ENCODE data around the gene DIO1.

DIO1 gene

DNA sequence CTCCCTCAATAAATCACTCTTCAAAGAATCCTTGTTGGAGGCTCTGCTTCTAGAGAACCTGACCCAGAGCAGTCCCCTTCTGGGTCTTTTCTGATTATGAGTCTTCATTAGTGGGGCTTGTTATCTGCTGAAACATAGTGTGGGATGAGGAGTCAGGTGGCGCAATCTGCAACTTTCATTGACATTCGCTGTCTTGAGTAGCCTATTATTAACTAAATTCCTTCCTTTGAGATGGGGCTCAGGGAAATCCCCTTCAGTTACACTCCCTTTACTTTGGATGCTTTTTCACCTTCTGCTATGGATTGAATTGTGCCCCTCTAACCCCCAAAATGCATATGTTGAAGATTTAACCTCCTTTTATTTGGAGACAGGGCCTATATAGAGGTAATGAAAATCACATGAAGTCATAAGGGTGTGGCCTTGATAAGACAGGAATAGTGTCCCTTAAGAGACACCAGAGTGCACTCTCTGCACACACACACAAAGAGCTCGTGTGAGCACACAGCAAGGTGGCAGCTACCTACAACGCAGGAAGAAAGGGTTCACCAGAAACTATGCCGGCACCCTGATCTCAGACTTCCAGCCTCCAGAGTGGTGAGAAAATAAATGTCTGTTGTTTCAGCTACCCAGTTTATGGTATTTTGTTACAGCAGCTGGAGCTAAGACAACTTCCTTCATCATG, 19.5 kb downstream of the DIO1 start:
- no peak overlapping the region for H3K4me3 Mint-ChIP-seq
- H3K27me3 Mint-ChIP-seq = no peaks in the 10 kb centered on the region
- H3K27ac Mint-ChIP-seq = no peak overlapping the region
- H3K4me1 Mint-ChIP-seq = peaks cover 24% of the 10 kb centered on the region
- H3K36me3 Mint-ChIP-seq = peaks cover 4% of the 10 kb centered on the region
- no peaks in the 10 kb centered on the region for H3K9me3 Mint-ChIP-seq

DNA sequence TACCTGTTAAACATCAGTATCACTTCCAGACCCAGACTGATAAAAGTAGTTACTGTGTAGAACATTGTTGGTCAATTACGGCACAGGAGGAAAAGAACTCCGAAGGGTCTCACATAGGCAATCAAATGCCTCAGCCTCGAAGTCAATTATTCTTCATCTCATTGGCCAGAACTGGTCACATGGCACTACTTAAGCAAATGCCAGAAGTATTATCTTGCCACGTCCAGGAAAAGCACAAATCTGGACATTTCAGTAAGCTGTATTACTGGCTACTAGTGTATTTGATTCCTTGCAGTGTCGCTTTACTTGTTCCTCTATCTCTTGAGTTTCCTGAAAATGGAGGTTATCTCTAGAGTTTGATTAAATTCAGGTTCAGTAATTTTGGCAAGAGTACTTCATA, 24.4 kb downstream of the DIO1 start:
- no peaks in the 10 kb centered on the region for H3K27me3 Mint-ChIP-seq
- H3K27ac Mint-ChIP-seq = no peak overlapping the region
- H3K4me3 Mint-ChIP-seq = no peak overlapping the region
- no peaks in the 10 kb centered on the region for H3K9me3 Mint-ChIP-seq
- H3K4me1 Mint-ChIP-seq = peaks cover 40% of the 10 kb centered on the region
- peaks cover 8% of the 10 kb centered on the region for H3K36me3 Mint-ChIP-seq

DNA sequence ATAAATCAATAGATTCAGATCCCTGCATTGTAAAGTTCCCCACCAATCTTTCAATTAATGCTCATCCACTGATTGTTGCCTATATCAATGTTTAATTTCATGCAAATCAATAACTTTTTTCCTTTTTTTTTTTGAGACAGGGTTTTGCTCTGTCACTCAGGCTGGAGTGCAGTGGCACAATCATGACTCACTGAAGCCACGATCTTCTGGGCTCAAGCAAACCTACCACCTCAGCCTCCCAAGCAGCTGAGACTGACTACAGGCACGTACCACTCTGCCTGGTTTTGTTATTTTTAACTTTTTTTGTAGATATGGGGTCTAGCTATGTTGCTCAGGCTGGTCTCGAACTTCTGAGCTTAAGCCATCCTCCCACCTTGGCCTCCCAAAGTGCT, 25.7 kb downstream of the DIO1 start:
- Mint-ChIP-seq H3K27me3 (no peaks in the 10 kb centered on the region), H3K36me3 (peaks cover 8% of the 10 kb centered on the region), H3K27ac (peak overlapping the region; percentile 92), H3K9me3 (no peaks in the 10 kb centered on the region), H3K4me1 (peaks cover 40% of the 10 kb centered on the region), H3K4me3 (peak overlapping the region; percentile 57)

DNA sequence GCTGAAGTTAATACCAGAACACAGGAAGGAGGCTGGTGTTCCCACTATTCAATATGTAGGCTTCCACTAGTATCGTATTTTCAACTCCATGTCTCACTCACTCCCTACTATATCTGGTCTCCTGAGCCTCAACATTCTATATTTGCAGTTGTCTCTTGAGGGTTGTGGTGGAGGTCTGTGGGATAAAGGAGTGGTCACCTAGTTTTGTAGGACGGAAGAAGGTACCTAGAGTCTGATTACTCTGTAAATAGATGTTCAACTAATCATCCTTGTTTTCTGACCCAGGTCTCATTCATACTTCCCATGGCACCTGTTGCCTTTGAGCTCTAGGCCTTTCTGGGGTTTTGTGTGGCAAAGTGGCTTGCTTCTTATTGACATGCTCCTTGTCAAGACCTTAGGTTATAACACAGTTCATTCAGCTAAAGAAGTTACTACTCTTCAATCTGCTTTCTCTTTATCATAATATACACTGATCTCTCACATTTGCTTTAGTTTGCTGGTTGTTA, 33.4 kb downstream of the DIO1 start:
- H3K27me3 Mint-ChIP-seq = no peaks in the 10 kb centered on the region
- H3K4me1 Mint-ChIP-seq = peaks cover 6% of the 10 kb centered on the region
- H3K27ac Mint-ChIP-seq = no peak overlapping the region
- H3K36me3 Mint-ChIP-seq = peaks cover 17% of the 10 kb centered on the region
- H3K9me3 Mint-ChIP-seq = no peaks in the 10 kb centered on the region
- H3K4me3 Mint-ChIP-seq = no peak overlapping the region

DNA sequence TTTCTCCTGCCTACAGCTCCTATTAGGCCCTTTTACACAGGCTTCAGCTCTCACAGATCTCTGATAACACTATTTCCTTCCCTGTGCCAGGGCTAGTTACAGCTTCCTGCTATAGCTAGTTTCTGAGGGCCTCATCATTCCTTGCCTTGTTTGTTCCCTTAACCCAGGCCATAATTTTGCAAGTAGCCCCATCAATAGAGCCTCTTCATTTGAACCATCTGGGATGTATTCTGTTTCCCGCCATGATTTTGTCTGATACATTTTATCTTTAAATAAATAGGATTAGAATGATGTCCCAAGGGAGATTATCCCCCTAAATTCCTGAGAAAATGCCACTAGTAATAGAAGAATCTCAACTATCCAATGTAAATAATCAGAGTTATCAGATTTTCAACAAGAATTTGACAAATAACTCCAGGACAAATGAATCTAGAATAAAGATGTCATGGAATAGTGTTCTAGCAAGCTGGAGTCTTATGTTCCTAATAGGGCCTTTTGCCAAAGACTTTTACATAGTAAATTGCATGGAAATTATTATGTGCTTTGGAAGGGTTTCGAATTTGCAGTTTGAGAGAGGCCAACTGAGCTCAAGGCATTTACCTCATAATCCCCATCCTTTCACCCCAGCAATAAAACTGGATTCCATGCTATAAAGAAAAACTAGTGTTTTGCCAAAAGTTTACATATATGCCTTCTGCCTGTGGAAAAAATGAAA, 35.4 kb downstream of the DIO1 start:
- no peak overlapping the region for H3K27ac Mint-ChIP-seq
- H3K27me3 Mint-ChIP-seq = no peaks in the 10 kb centered on the region
- H3K9me3 Mint-ChIP-seq = no peaks in the 10 kb centered on the region
- H3K4me1 Mint-ChIP-seq = peaks cover 6% of the 10 kb centered on the region
- H3K4me3 Mint-ChIP-seq = no peak overlapping the region
- H3K36me3 Mint-ChIP-seq = peaks cover 20% of the 10 kb centered on the region

DNA sequence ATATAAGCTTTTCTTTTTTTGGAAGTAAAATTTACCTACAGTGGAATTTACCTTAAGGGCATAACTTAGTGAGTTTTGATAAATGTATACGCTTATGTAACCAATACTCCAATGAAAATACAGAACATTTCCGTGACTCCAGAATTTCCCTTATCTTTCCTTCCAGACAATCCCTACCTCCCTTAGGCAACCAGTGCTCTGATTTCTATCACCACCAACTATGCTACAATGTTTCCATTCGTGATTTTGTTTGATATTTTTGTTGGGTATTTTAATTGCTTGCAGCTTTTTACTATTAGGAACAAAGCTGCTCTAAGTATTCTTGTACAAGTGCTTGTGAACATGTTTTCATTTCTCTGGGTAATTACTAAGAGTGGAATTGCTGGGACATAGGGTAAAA, 36.9 kb downstream of the DIO1 start:
- no peak overlapping the region for H3K27ac Mint-ChIP-seq
- no peaks in the 10 kb centered on the region for H3K9me3 Mint-ChIP-seq
- no peaks in the 10 kb centered on the region for H3K27me3 Mint-ChIP-seq
- H3K4me1 Mint-ChIP-seq = peaks cover 6% of the 10 kb centered on the region
- H3K4me3 Mint-ChIP-seq = no peak overlapping the region
- H3K36me3 Mint-ChIP-seq = peaks cover 21% of the 10 kb centered on the region

DNA sequence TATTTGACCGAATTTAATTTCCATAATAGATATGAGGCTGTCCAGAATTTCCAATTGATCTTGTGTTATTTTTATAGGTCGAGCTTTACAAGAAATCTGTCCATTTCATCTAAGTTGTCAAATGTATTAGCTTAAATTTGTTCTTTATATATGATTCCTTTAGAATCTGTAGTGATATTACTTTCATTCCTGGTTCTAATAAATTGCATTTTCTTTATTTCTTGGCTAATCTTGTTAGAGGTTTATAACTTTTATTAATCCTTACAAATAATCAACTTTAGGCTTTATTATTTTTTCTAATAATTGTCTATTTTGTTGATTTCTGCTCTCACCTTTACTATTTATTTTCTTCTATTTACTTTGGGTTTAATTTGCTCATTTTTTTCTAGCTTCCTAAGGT, 37.5 kb downstream of the DIO1 start:
- H3K27me3 Mint-ChIP-seq = no peaks in the 10 kb centered on the region
- no peaks in the 10 kb centered on the region for H3K9me3 Mint-ChIP-seq
- no peak overlapping the region for H3K27ac Mint-ChIP-seq
- H3K36me3 Mint-ChIP-seq = peaks cover 19% of the 10 kb centered on the region
- H3K4me3 Mint-ChIP-seq = no peak overlapping the region
- H3K4me1 Mint-ChIP-seq = peaks cover 6% of the 10 kb centered on the region

DNA sequence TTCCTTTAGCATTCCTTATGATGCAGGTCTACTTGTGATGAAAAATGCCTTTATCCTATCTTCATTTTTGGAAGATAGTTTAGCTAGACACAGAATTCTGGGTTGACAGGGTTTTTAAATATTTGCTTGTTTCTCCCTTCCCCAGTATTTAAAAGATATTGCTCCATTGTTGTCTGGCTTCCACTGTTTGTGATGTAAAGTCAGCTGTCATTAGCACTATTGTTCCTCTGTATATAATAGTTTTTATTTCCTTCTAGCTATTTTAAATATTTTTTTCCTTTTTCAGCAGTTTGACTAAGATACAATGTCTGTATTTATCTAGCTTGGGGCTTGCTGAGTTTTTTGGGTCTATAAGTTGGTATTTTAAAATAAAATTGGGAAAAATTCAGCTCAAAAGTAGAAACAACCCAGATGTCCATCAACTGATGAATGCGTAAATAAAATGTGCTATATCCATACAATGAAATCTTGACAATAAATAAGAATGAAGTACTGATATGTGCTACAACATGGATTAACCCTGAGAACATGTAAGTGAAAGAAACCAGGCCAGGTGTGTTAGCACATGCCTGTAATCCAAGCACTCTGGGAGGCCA, 40.3 kb downstream of the DIO1 start:
- no peaks in the 10 kb centered on the region for H3K27me3 Mint-ChIP-seq
- H3K4me1 Mint-ChIP-seq = peaks cover 13% of the 10 kb centered on the region
- no peaks in the 10 kb centered on the region for H3K9me3 Mint-ChIP-seq
- peaks cover 12% of the 10 kb centered on the region for H3K36me3 Mint-ChIP-seq
- no peak overlapping the region for H3K27ac Mint-ChIP-seq
- H3K4me3 Mint-ChIP-seq = no peak overlapping the region

DNA sequence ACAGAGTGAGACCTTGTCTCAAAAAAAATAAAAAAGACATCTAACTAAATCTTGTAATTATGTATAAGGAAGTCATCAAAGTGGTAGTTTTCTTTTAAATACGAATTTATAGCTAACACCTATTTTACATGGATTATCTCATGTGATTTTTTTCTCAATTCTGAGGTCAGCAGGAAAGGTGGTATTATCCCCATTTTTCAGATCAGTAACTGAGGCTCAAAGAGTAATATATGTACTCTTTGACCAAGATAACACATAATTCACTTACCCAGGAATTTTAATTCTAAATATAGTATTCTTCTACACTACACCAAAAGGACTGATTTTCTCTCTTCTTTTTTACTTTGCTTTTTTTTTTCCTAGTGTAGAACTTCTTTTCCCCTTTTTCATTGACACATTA, 42.4 kb downstream of the DIO1 start:
- peaks cover 9% of the 10 kb centered on the region for H3K36me3 Mint-ChIP-seq
- no peaks in the 10 kb centered on the region for H3K9me3 Mint-ChIP-seq
- peaks cover 15% of the 10 kb centered on the region for H3K4me1 Mint-ChIP-seq
- H3K4me3 Mint-ChIP-seq = no peak overlapping the region
- H3K27me3 Mint-ChIP-seq = no peaks in the 10 kb centered on the region
- H3K27ac Mint-ChIP-seq = no peak overlapping the region

DNA sequence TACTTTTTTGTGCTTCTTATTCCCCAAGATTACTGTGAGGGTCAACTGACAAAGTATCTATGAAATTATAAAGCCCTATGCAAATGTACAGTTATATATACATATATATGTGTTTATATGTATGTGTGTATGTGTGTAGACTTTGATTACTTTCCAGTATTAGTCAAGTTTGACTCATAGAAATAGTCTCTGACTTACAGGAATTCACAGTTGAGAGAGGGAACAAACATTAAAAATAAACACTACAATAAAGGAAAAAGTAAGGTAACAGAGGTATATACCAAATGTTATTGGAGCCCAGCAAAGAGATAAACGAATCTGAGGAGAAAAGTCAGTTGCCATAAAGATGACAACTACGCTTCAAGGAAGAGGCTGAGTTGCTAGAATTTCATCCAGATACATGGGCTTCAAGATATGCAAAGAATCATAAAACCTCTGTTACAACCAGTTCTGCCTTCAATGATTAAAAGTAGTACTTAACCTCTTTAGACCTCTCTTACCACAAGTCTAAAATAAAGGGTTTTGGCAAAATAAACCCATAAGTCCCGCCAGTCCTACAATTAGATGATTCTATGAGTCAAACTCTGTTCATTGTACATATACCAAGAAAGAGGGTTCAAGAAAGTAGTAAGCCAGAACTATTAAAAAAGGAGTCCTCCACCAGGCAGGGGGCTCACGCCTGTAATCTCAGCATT, 44.3 kb downstream of the DIO1 start:
- peaks cover 25% of the 10 kb centered on the region for H3K4me1 Mint-ChIP-seq
- no peaks in the 10 kb centered on the region for H3K9me3 Mint-ChIP-seq
- H3K4me3 Mint-ChIP-seq = no peak overlapping the region
- peaks cover 8% of the 10 kb centered on the region for H3K36me3 Mint-ChIP-seq
- H3K27ac Mint-ChIP-seq = peak overlapping the region; percentile 64
- no peaks in the 10 kb centered on the region for H3K27me3 Mint-ChIP-seq

DNA sequence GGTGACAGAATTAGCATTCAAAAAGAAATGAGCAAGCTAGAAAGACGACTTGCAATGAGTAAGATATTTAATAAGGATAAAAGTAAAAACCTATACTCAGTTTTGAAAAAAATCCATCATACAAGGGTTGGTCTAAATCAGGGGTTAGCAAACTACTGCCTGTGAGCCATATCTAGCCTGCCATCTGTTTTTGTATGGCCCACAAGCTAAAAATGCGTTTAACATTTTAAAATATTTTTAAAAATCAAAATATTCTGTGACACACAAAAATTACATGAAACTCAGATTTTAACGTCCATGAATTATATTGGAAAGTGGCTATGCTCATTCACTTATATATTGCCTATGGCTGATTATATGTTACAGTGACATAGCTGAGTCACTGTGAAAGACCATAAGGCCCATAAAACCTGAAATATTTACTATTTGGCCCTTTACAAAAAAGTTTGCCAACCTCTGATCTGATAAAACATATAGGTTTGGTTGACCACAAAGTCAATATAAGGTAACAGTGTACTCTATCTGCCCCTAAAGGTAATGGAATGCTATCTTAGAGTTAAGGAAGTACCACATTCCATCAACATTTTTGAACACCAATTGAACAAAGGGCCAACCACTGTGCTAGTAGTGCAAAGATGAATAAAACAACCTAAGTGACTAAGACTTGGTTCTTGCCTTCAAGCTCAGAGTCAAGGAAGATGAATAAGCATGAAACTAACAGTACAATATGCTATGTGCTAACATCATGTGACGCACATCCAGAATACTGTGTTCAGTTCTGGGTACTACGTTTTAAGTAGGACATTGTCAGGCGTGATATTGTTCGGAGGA, 48.4 kb downstream of the DIO1 start:
- Mint-ChIP-seq H3K27me3 (no peaks in the 10 kb centered on the region), H3K4me1 (peaks cover 49% of the 10 kb centered on the region), H3K4me3 (peak overlapping the region; percentile 37), H3K9me3 (no peaks in the 10 kb centered on the region), H3K36me3 (peaks cover 4% of the 10 kb centered on the region), H3K27ac (peak overlapping the region; percentile 7)

DNA sequence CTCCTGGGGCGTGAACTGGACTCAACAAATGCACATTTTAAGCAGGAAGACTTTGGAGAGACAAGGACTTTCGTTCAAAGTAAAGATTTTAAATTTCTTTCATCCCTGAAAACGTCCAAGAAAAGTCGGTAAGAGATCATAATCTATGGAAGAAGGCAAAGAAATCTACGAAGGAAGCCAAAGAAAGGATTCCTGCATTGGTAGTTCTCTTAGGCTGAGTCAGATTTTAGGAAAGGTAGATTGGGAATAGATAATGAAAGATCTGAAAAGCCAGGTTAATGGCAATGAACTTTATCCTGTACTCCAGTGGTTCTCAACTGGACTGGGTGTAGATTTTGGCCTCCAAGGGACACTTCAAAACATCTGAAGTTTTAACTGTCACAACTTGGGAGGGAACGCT, 49.1 kb downstream of the DIO1 start:
- Mint-ChIP-seq H3K9me3 (no peaks in the 10 kb centered on the region), H3K27me3 (no peaks in the 10 kb centered on the region), H3K4me3 (peak overlapping the region; percentile 37), H3K36me3 (peaks cover 2% of the 10 kb centered on the region), H3K27ac (no peak overlapping the region), H3K4me1 (peaks cover 55% of the 10 kb centered on the region)

DNA sequence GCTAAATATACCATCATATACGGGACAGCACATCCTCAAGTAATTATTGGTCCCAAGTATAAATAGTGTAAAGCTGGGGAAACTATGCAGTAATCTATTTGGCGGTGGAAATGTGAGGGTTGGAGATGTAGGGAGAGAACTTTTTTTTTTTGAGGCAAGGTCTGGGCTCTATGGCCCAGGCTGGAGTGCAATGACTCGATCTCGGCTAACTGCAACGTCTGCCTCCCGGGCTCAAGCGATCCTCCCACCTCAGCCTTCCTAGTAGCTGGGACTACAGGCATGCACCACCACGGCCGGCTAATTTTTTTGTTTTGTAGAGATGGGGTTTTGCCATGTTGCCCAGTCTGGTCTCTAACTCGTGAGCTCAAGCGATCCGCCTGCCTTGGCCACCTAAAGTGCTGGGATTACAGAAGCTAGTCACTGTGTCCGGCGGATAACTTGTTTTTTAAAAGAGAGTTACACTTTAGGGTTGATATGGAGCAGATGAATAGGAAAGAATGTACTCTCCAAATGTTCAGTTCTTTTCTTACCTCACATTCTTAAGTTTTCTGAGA, 49.6 kb downstream of the DIO1 start:
- Mint-ChIP-seq H3K9me3 (no peaks in the 10 kb centered on the region), H3K4me1 (peaks cover 53% of the 10 kb centered on the region), H3K4me3 (peak overlapping the region; percentile 74), H3K27me3 (no peaks in the 10 kb centered on the region), H3K27ac (peak overlapping the region; percentile 14), H3K36me3 (peaks cover 2% of the 10 kb centered on the region)

DNA sequence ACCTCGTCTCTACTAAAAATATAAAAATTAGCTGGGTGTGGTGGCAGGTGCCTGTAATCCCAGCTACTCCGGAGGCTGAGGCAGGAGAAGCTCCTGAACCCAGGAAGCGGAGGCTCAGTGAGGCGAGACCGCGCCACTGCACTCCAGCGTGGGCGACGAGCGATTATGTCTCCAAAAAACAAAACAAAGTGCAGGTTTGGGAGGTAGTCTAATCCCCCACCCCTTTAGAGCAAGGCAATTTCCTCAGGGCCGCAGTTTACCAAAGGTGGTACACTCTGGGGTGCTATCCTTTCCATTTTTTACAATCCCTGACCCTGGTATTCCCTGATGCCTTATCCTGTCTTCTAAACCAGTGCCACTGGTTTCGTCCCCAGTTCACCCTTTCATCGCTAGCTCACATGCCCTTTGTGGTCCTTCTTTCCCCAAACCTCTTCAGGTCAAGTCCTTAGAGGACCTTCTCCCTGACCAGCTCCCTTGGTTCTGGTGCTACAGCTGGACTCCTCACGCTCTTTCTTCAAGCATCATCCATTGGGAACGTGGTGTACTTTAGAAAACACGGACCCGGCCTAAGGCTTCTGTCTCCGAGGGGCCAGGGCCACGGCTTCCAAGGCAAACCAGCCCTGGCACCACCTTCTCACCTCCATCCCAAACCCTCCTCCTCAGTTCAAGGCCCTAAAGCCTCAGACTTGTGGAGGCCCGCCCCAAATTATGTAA, 50.6 kb downstream of the DIO1 start:
- Mint-ChIP-seq H3K9me3 (no peaks in the 10 kb centered on the region), H3K27ac (peak overlapping the region; percentile 94), H3K27me3 (no peaks in the 10 kb centered on the region), H3K4me1 (peaks cover 52% of the 10 kb centered on the region), H3K36me3 (peaks cover 2% of the 10 kb centered on the region), H3K4me3 (peak overlapping the region; percentile 94)
